ENCODE data around the gene KCNT2. TPM values are rescaled to one million over a fixed set of nuclear protein-coding genes. Genes with fewer than 3 reads are reported as not detected.

The KCNT2 gene
- polyA plus RNA-seq, 1 of the 3 experiments (the other 2 are of a cell fraction), result 0.56 TPM

- no peak for TF ChIP-seq RFX5 (IDR thresholded peaks at IDR 0.05; ENCODE audit: low read length)
- TF ChIP-seq, protein P1, sequence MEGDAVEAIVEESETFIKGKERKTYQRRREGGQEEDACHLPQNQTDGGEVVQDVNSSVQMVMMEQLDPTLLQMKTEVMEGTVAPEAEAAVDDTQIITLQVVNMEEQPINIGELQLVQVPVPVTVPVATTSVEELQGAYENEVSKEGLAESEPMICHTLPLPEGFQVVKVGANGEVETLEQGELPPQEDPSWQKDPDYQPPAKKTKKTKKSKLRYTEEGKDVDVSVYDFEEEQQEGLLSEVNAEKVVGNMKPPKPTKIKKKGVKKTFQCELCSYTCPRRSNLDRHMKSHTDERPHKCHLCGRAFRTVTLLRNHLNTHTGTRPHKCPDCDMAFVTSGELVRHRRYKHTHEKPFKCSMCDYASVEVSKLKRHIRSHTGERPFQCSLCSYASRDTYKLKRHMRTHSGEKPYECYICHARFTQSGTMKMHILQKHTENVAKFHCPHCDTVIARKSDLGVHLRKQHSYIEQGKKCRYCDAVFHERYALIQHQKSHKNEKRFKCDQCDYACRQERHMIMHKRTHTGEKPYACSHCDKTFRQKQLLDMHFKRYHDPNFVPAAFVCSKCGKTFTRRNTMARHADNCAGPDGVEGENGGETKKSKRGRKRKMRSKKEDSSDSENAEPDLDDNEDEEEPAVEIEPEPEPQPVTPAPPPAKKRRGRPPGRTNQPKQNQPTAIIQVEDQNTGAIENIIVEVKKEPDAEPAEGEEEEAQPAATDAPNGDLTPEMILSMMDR (IDR thresholded peaks at IDR 0.05), result no peak
- TF ChIP-seq TEAD4 (IDR thresholded peaks at IDR 0.05; ENCODE audit: borderline replicate concordance, insufficient read depth), result no peak
- no peak for TF ChIP-seq YY1 (IDR thresholded peaks at IDR 0.05; ENCODE audit: low read depth)
- TF ChIP-seq SMC3 (IDR thresholded peaks at IDR 0.05; ENCODE audit: low read depth, low read length), result no peak
- 84% methylated on average over 3 of the region's 3 CpGs for WGBS (ENCODE audit: low lambda C conversion rate)
- Histone ChIP-seq H3K9me3 (no peaks in the 10 kb centered on the region; the same call in 1 of the 2 replicates), H3K27ac (ENCODE audit: low read depth in 2 of 2, low read length in 1 of 2) (no peak overlapping the region), H3K27me3 (ENCODE audit: insufficient read depth) (no peaks in the 10 kb centered on the region), H3K79me2 (ENCODE audit: insufficient read depth) (no peaks in the 10 kb centered on the region), H3K36me3 (replicated peaks in 1 of 2; ENCODE audit: control insufficient read depth in 1 of 2, insufficient read depth in 2 of 2, low read length in 1 of 2) (peaks cover 0 to 3% of the 10 kb centered on the region in 2 experiments), H4K20me1 (ENCODE audit: insufficient read depth) (no peaks in the 10 kb centered on the region), H2AFZ (ENCODE audit: low read depth) (no peak overlapping the region), H3K4me3 (ENCODE audit: low read depth in 2 of 2, low read length in 1 of 2) (no peak overlapping the region), H3K9ac (no peak overlapping the region), H3K4me2 (no peak overlapping the region), H3K9me2 (no peaks in the 10 kb centered on the region), H3F3A (replicated peaks; ENCODE audit: insufficient read depth) (no peaks in the 10 kb centered on the region), H3K4me1 (ENCODE audit: control insufficient read depth in 1 of 2, insufficient read depth in 2 of 2, low read depth in 1 of 2, low read length in 1 of 2) (no peaks in the 10 kb centered on the region)
- no peak for DNase-seq
- POLR2A ChIA-PET, result no interaction called here
- CTCF ChIA-PET, result interaction anchor here (1.0 kb wide), 1 partner anchor 14 kb away, joined by 5 read pairs; no protein-coding TSS in a partner anchor
These were observed 61.7 kb downstream of the KCNT2 start for GRCh38 chr1:196546272-196547111.

GRCh38 chr1:196545222-196545621 lies 63.0 kb downstream of the KCNT2 start:
- WGBS (ENCODE audit: low lambda C conversion rate), result 100% methylated on average over 1 of the region's 1 CpG
- Histone ChIP-seq H3K27ac (ENCODE audit: low read depth in 2 of 2, low read length in 1 of 2) (no peak overlapping the region), H3K9ac (no peak overlapping the region), H4K20me1 (ENCODE audit: insufficient read depth) (no peaks in the 10 kb centered on the region), H2AFZ (ENCODE audit: low read depth) (no peak overlapping the region), H3K36me3 (replicated peaks in 1 of 2; ENCODE audit: control insufficient read depth in 1 of 2, insufficient read depth in 2 of 2, low read length in 1 of 2) (peaks cover 0 to 3% of the 10 kb centered on the region in 2 experiments), H3K4me3 (ENCODE audit: low read depth in 2 of 2, low read length in 1 of 2) (no peak overlapping the region), H3K79me2 (ENCODE audit: insufficient read depth) (no peaks in the 10 kb centered on the region), H3K27me3 (ENCODE audit: insufficient read depth) (no peaks in the 10 kb centered on the region), H3K4me2 (no peak overlapping the region), H3F3A (replicated peaks; ENCODE audit: insufficient read depth) (no peaks in the 10 kb centered on the region), H3K9me2 (no peaks in the 10 kb centered on the region), H3K4me1 (ENCODE audit: control insufficient read depth in 1 of 2, insufficient read depth in 2 of 2, low read depth in 1 of 2, low read length in 1 of 2) (no peaks in the 10 kb centered on the region), H3K9me3 (no peaks in the 10 kb centered on the region; the same call in 1 of the 2 replicates)
- ChIA-PET CTCF (interaction anchor here (0.8 to 1.2 kb wide), 3 partner anchors 10 to 17 kb away, joined by 3 to 5 read pairs (median 3); no protein-coding TSS in a partner anchor), POLR2A (no interaction called here)
- no peak for TF ChIP-seq FOXJ3 (CRISPR knock-in tag; IDR thresholded peaks at IDR 0.05)
- TF ChIP-seq FOSL2 (IDR thresholded peaks at IDR 0.05; ENCODE audit: borderline replicate concordance, low read depth), result no peak
- no peak for TF ChIP-seq RCOR1 (IDR thresholded peaks at IDR 0.05; ENCODE audit: low read length)
- no peak for TF ChIP-seq FOXM1 (IDR thresholded peaks at IDR 0.05; ENCODE audit: low read depth)
- TF ChIP-seq ELF1 (IDR thresholded peaks at IDR 0.05), result no peak
- TF ChIP-seq MEF2A (IDR thresholded peaks at IDR 0.05; ENCODE audit: borderline replicate concordance, low read depth), result no peak
- no peak for TF ChIP-seq TAF1 (IDR thresholded peaks at IDR 0.05; ENCODE audit: borderline replicate concordance, low read depth, low read length)
- DNase-seq, result no peak
